GM18907 (cell line): ENCODE data around the gene HDAC4.
"Not testable (repeated sequence)": the region's sequence is repeated elsewhere in the genome, so short reads cannot be mapped to it uniquely, and the experiment has no call there.

Experiments used
- ATAC-seq: cut with Tn5 transposase; IDR thresholded peaks from one replicate; pipeline ENCODE4 v1.9.1; 2021; ENCODE audit warnings: mild to moderate bottlenecking, moderate library complexity; ENCODE audit not compliant: unreplicated experiment

Gene HDAC4

GRCh38 chr2:239285071-239285931, 115.5 kb downstream of the HDAC4 start:
- no peak for ATAC-seq

GRCh38 chr2:239283961-239284795, 116.6 kb downstream of the HDAC4 start:
- no peak for ATAC-seq

- no peak for ATAC-seq
Measured at GRCh38 chr2:239283288-239283945, 117.4 kb downstream of the HDAC4 start.

GRCh38 chr2:239282448-239283287, 118.2 kb downstream of the HDAC4 start:
- ATAC-seq, result no peak

- ATAC-seq, result not testable (repeated sequence)
Measured at GRCh38 chr2:239280296-239281017, 120.4 kb downstream of the HDAC4 start.

- no peak for ATAC-seq
Measured at GRCh38 chr2:239279508-239280295, 121.1 kb downstream of the HDAC4 start.

GRCh38 chr2:239278941-239279365, 121.9 kb downstream of the HDAC4 start:
- no peak for ATAC-seq

GRCh38 chr2:239278361-239278760, 122.5 kb downstream of the HDAC4 start:
- no peak for ATAC-seq

- ATAC-seq, result no peak
Measured at GRCh38 chr2:239277401-239278085, 123.3 kb downstream of the HDAC4 start.

GRCh38 chr2:239276851-239277250, 124.0 kb downstream of the HDAC4 start:
- no peak for ATAC-seq

GRCh38 chr2:239275847-239276831, 124.7 kb downstream of the HDAC4 start:
- ATAC-seq, result no peak

GRCh38 chr2:239275044-239275685, 125.7 kb downstream of the HDAC4 start:
- no peak for ATAC-seq

GRCh38 chr2:239274391-239275043, 126.3 kb downstream of the HDAC4 start:
- no peak for ATAC-seq

GRCh38 chr2:239273280-239274234, 127.3 kb downstream of the HDAC4 start:
- no peak for ATAC-seq

- no peak for ATAC-seq
Measured at GRCh38 chr2:239272626-239273025, 128.2 kb downstream of the HDAC4 start.
